ENCODE measurements around the gene UTS2R. TPM values are rescaled to one million over a fixed set of nuclear protein-coding genes. Genes with fewer than 3 reads are reported as not detected.

Gene UTS2R
- total RNA-seq, 2 donors from 2014 or later: 0.40 TPM; not detected in 1

- H3K27ac ChIP-seq (ENCODE audit: low read depth, low read length): no peak overlapping the region
- Mint-ChIP-seq H3K4me1 (peaks cover 12% of the 10 kb centered on the region), H3K27me3 (ENCODE audit: insufficient read depth) (peaks cover 56% of the 10 kb centered on the region), H3K4me3 (no peak overlapping the region), H3K9me3 (no peaks in the 10 kb centered on the region), H3K36me3 (ENCODE audit: low read depth) (no peaks in the 10 kb centered on the region), H3K27ac (no peak overlapping the region)
- H3K36me3 ChIP-seq (ENCODE audit: control insufficient read depth, insufficient read depth, low read length): no peaks in the 10 kb centered on the region
- no peak overlapping the region for H3K9ac ChIP-seq (ENCODE audit: extremely low read depth, low read length, poor library complexity, severe bottlenecking)
- H3K9me3 ChIP-seq (ENCODE audit: control insufficient read depth, low read length): no peaks in the 10 kb centered on the region
- WGBS, 2 experiments (ENCODE audit: insufficient coverage in 1 of 2, insufficient read length in 1 of 2): 86 to 89% methylated on average over 16 to 28 of the region's 28 CpGs
- no peak overlapping the region for H3K4me3 ChIP-seq (ENCODE audit: low read length)
- no peaks in the 10 kb centered on the region for H3K4me1 ChIP-seq (ENCODE audit: control insufficient read depth, insufficient read depth, low read length)
- DNase-seq: no peak
- no peak for TF ChIP-seq CTCF (conservative IDR thresholded peaks at IDR 0.05)
- peaks cover 53% of the 10 kb centered on the region for H3K27me3 ChIP-seq (ENCODE audit: control insufficient read depth, insufficient read depth, low read length, poor library complexity, severe bottlenecking)
These were observed 41.0 kb upstream of the UTS2R start for GRCh38 chr17:82330322-82331239.

GRCh38 chr17:82331345-82331939 is 40.1 kb upstream of the UTS2R start:
- Histone ChIP-seq H3K27me3 (ENCODE audit: control insufficient read depth, insufficient read depth, low read length, poor library complexity, severe bottlenecking) (peaks cover 61% of the 10 kb centered on the region), H3K9ac (ENCODE audit: extremely low read depth, low read length, poor library complexity, severe bottlenecking) (no peak overlapping the region), H3K36me3 (ENCODE audit: control insufficient read depth, insufficient read depth, low read length) (no peaks in the 10 kb centered on the region), H3K4me1 (ENCODE audit: control insufficient read depth, insufficient read depth, low read length) (no peaks in the 10 kb centered on the region), H3K9me3 (ENCODE audit: control insufficient read depth, low read length) (no peaks in the 10 kb centered on the region), H3K27ac (ENCODE audit: low read depth, low read length) (no peak overlapping the region), H3K4me3 (ENCODE audit: low read length) (no peak overlapping the region)
- DNase-seq: no peak
- no peak overlapping the region for H3K4me3 Mint-ChIP-seq
- WGBS, 2 experiments (ENCODE audit: insufficient coverage in 1 of 2, insufficient read length in 1 of 2): 88 to 92% methylated on average over 19 to 25 of the region's 25 CpGs
- peaks cover 12% of the 10 kb centered on the region for H3K4me1 Mint-ChIP-seq
- H3K27me3 Mint-ChIP-seq (ENCODE audit: insufficient read depth): peaks cover 62% of the 10 kb centered on the region
- no peak for TF ChIP-seq CTCF (conservative IDR thresholded peaks at IDR 0.05)
- H3K36me3 Mint-ChIP-seq (ENCODE audit: low read depth): no peaks in the 10 kb centered on the region
- H3K27ac Mint-ChIP-seq: no peak overlapping the region
- no peaks in the 10 kb centered on the region for H3K9me3 Mint-ChIP-seq

- peak; percentile 29 for TF ChIP-seq CTCF (conservative IDR thresholded peaks at IDR 0.05)
- Mint-ChIP-seq H3K4me3 (peak overlapping the region; percentile 32), H3K27ac (no peak overlapping the region), H3K9me3 (no peaks in the 10 kb centered on the region), H3K27me3 (ENCODE audit: insufficient read depth) (peaks cover 64% of the 10 kb centered on the region), H3K36me3 (ENCODE audit: low read depth) (no peaks in the 10 kb centered on the region), H3K4me1 (peaks cover 8% of the 10 kb centered on the region)
- Histone ChIP-seq H3K4me1 (ENCODE audit: control insufficient read depth, insufficient read depth, low read length) (no peaks in the 10 kb centered on the region), H3K36me3 (ENCODE audit: control insufficient read depth, insufficient read depth, low read length) (no peaks in the 10 kb centered on the region), H3K27me3 (ENCODE audit: control insufficient read depth, insufficient read depth, low read length, poor library complexity, severe bottlenecking) (peaks cover 65% of the 10 kb centered on the region), H3K4me3 (ENCODE audit: low read length) (no peak overlapping the region), H3K9ac (ENCODE audit: extremely low read depth, low read length, poor library complexity, severe bottlenecking) (no peak overlapping the region), H3K9me3 (ENCODE audit: control insufficient read depth, low read length) (no peaks in the 10 kb centered on the region), H3K27ac (ENCODE audit: low read depth, low read length) (no peak overlapping the region)
- DNase-seq: no peak
- WGBS, 2 experiments (ENCODE audit: insufficient coverage in 1 of 2, insufficient read length in 1 of 2): 31 to 42% methylated on average over 14 to 32 of the region's 32 CpGs
These were observed 38.8 kb upstream of the UTS2R start for GRCh38 chr17:82332669-82333278.
